GM12873 (cell line): Measurements from ENCODE around the gene TMEM150C.

Experiments used
- CTCF ChIP-seq: IDR thresholded peaks from 2 replicates; pipeline ENCODE4 v1.5.1; 2012; ENCODE audit warnings: low read depth, mild to moderate bottlenecking, moderate library complexity, low read length, control low read depth; ENCODE audit not compliant: insufficient read depth; ENCODE audit errors: missing control alignments

TMEM150C gene

GRCh38 chr4:82594456-82594855 lies 32.7 kb upstream of the TMEM150C start:
- no peak for TF ChIP-seq CTCF

- TF ChIP-seq CTCF: no peak
Observed at GRCh38 chr4:82593411-82593810, 31.6 kb upstream of the TMEM150C start.

GRCh38 chr4:82592639-82593038 lies 30.9 kb upstream of the TMEM150C start:
- no peak for TF ChIP-seq CTCF

GRCh38 chr4:82591592-82591991 lies 29.8 kb upstream of the TMEM150C start:
- no peak for TF ChIP-seq CTCF

- TF ChIP-seq CTCF: no peak
Observed at GRCh38 chr4:82589756-82590155, 28.0 kb upstream of the TMEM150C start.

- TF ChIP-seq CTCF: no peak
Observed at GRCh38 chr4:82588771-82589270, 27.0 kb upstream of the TMEM150C start.

GRCh38 chr4:82587826-82588540 lies 26.2 kb upstream of the TMEM150C start:
- TF ChIP-seq CTCF: no peak
